ENCODE measurements around the gene TTC39B. TPM values are rescaled to one million over a fixed set of nuclear protein-coding genes. Genes with fewer than 3 reads are reported as not detected.

Gene TTC39B
- total RNA-seq, 1 donor from 2014 or later: 7.0 TPM

DNA sequence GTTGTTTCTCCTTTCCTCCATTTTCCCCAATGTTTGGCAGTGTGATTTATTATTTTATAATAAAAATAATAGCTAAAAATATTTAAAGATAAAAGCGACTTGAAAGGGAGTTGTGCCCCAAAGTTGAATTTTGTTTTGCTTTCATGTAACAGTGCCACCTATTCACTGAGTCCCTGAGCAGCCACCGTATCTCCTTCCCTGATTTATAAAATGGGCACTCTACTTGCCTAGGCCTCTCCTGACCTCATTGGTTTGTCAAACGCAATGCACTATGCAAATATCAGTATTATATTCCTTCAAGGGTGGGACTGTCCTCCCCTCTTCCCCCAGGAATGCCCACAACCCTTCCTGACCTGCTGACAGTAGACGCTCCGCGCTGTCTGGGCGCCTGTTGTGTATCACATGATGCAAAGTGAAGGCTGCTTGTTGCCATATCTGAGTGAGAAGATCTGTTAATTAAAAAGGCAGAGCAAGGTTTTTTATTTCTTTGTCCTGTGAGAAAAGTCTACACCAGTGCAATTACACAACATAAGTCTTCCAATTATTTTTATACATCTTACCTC, 81.4 kb downstream of the TTC39B start:
- no peak overlapping the region for H3K4me3 Mint-ChIP-seq (ENCODE audit: unreplicated experiment)
- no peak for FAIRE-seq
- Histone ChIP-seq H3K27me3 (ENCODE audit: insufficient read depth, low read length) (no peaks in the 10 kb centered on the region), H3K9me3 (ENCODE audit: insufficient read depth, low read depth, low read length) (no peaks in the 10 kb centered on the region), H4K20me1 (ENCODE audit: insufficient read depth, low read length) (no peaks in the 10 kb centered on the region), H3K36me3 (ENCODE audit: insufficient read depth, low read length) (no peaks in the 10 kb centered on the region), H2AFZ (ENCODE audit: low read depth, low read length) (no peak overlapping the region), H3K4me3 (ENCODE audit: insufficient read depth, low read depth, low read length) (no peak overlapping the region), H3K4me2 (ENCODE audit: low read length) (no peak overlapping the region), H3K27ac (ENCODE audit: low read depth, low read length) (no peak overlapping the region), H3K9ac (ENCODE audit: low read length) (no peak overlapping the region), H3K79me2 (ENCODE audit: insufficient read depth, low read length) (no peaks in the 10 kb centered on the region), H3K4me1 (ENCODE audit: insufficient read depth, low read length) (peaks cover 2% of the 10 kb centered on the region)
- no peak for TF ChIP-seq EZH2 (IDR thresholded peaks at IDR 0.05; ENCODE audit: insufficient read depth, low read length)
- TF ChIP-seq, protein P1, sequence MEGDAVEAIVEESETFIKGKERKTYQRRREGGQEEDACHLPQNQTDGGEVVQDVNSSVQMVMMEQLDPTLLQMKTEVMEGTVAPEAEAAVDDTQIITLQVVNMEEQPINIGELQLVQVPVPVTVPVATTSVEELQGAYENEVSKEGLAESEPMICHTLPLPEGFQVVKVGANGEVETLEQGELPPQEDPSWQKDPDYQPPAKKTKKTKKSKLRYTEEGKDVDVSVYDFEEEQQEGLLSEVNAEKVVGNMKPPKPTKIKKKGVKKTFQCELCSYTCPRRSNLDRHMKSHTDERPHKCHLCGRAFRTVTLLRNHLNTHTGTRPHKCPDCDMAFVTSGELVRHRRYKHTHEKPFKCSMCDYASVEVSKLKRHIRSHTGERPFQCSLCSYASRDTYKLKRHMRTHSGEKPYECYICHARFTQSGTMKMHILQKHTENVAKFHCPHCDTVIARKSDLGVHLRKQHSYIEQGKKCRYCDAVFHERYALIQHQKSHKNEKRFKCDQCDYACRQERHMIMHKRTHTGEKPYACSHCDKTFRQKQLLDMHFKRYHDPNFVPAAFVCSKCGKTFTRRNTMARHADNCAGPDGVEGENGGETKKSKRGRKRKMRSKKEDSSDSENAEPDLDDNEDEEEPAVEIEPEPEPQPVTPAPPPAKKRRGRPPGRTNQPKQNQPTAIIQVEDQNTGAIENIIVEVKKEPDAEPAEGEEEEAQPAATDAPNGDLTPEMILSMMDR (IDR thresholded peaks at IDR 0.05; ENCODE audit: insufficient read depth, low read depth, low read length): no peak
- H3K27ac Mint-ChIP-seq (ENCODE audit: unreplicated experiment): no peak overlapping the region
- H3K36me3 Mint-ChIP-seq (ENCODE audit: low read depth, unreplicated experiment): no peaks in the 10 kb centered on the region
- H3K9me3 Mint-ChIP-seq (ENCODE audit: unreplicated experiment): no peaks in the 10 kb centered on the region
- H3K27me3 Mint-ChIP-seq (ENCODE audit: low read depth, unreplicated experiment): no peaks in the 10 kb centered on the region
- H3K4me1 Mint-ChIP-seq (ENCODE audit: low read depth, unreplicated experiment): no peaks in the 10 kb centered on the region
- DNase-seq (ENCODE audit: low read depth): no peak

DNA sequence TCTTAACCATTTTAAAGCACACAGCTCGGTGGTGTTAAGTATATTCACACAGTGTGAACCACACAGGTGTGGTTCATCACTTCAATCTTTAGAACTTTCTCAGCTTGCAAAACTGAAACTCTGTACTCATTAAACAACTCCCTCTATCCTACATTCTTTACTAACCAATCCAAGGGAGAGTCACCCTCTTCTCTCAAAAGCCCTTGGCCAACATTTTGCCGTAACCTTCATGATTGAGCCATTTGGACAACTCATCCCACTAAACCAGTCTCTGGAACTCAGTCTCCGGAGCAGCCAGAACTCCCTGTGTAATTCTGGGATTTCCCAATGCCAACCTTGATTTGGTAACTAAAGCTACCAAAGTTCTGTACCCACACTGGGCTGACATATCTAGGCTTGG, 84.7 kb downstream of the TTC39B start:
- no peaks in the 10 kb centered on the region for H3K27me3 Mint-ChIP-seq (ENCODE audit: low read depth, unreplicated experiment)
- H3K36me3 Mint-ChIP-seq (ENCODE audit: low read depth, unreplicated experiment): no peaks in the 10 kb centered on the region
- no peak for FAIRE-seq

DNA sequence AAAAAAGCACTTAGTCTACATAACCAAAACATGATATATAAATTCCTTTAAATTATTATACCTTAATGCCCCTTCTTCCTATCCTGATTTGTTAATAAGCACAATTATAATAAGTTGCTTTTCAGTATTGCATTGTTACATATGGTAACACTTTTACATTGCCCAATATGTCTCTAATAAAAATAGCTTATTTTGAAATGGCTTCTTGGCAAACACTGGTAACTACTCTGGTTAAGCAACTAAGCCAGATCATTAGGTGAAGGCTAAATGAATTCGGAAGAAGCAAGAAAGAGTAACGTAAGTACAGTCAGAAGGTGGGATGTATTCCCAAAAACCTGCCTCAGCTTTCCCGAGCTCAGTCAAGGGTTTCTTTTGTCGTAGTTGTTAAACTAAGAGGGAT, 85.3 kb downstream of the TTC39B start:
- no peaks in the 10 kb centered on the region for H3K27me3 ChIP-seq (ENCODE audit: insufficient read depth, low read length)
- peaks cover 2% of the 10 kb centered on the region for H3K4me1 ChIP-seq (ENCODE audit: insufficient read depth, low read length)
- FAIRE-seq (no peak), DNase-seq (ENCODE audit: low read depth) (no peak)
- no peak overlapping the region for H3K4me2 ChIP-seq (ENCODE audit: low read length)
- H3K27ac Mint-ChIP-seq (ENCODE audit: unreplicated experiment): no peak overlapping the region
- H3K4me1 Mint-ChIP-seq (ENCODE audit: low read depth, unreplicated experiment): no peaks in the 10 kb centered on the region
- TF ChIP-seq, protein P1 (IDR thresholded peaks at IDR 0.05; ENCODE audit: insufficient read depth, low read depth, low read length): no peak
- no peak for TF ChIP-seq EZH2 (IDR thresholded peaks at IDR 0.05; ENCODE audit: insufficient read depth, low read length)
- no peaks in the 10 kb centered on the region for H3K36me3 Mint-ChIP-seq (ENCODE audit: low read depth, unreplicated experiment)
- no peaks in the 10 kb centered on the region for H3K9me3 Mint-ChIP-seq (ENCODE audit: unreplicated experiment)
- H3K27me3 Mint-ChIP-seq (ENCODE audit: low read depth, unreplicated experiment): no peaks in the 10 kb centered on the region
- no peak overlapping the region for H3K9ac ChIP-seq (ENCODE audit: low read length)
- H3K79me2 ChIP-seq (ENCODE audit: insufficient read depth, low read length): no peaks in the 10 kb centered on the region
- H2AFZ ChIP-seq (ENCODE audit: low read depth, low read length): no peak overlapping the region
- H3K9me3 ChIP-seq (ENCODE audit: insufficient read depth, low read depth, low read length): no peaks in the 10 kb centered on the region
- no peaks in the 10 kb centered on the region for H4K20me1 ChIP-seq (ENCODE audit: insufficient read depth, low read length)
- no peaks in the 10 kb centered on the region for H3K36me3 ChIP-seq (ENCODE audit: insufficient read depth, low read length)
- H3K27ac ChIP-seq (ENCODE audit: low read depth, low read length): no peak overlapping the region
- no peak overlapping the region for H3K4me3 Mint-ChIP-seq (ENCODE audit: unreplicated experiment)
- no peak overlapping the region for H3K4me3 ChIP-seq (ENCODE audit: insufficient read depth, low read depth, low read length)

More for the DNA sequence above, 84.7 kb downstream of the TTC39B start:
- H3K27ac ChIP-seq (ENCODE audit: low read depth, low read length): no peak overlapping the region
- H3K4me1 Mint-ChIP-seq (ENCODE audit: low read depth, unreplicated experiment): no peaks in the 10 kb centered on the region
- H3K4me2 ChIP-seq (ENCODE audit: low read length): no peak overlapping the region
- no peak overlapping the region for H3K4me3 Mint-ChIP-seq (ENCODE audit: unreplicated experiment)
- no peaks in the 10 kb centered on the region for H3K9me3 Mint-ChIP-seq (ENCODE audit: unreplicated experiment)
- no peaks in the 10 kb centered on the region for H3K79me2 ChIP-seq (ENCODE audit: insufficient read depth, low read length)
- no peak overlapping the region for H3K9ac ChIP-seq (ENCODE audit: low read length)
- no peaks in the 10 kb centered on the region for H4K20me1 ChIP-seq (ENCODE audit: insufficient read depth, low read length)
- H3K27ac Mint-ChIP-seq (ENCODE audit: unreplicated experiment): no peak overlapping the region
- H2AFZ ChIP-seq (ENCODE audit: low read depth, low read length): no peak overlapping the region
- H3K4me3 ChIP-seq (ENCODE audit: insufficient read depth, low read depth, low read length): no peak overlapping the region
- no peak for DNase-seq (ENCODE audit: low read depth)
- TF ChIP-seq, protein P1 (IDR thresholded peaks at IDR 0.05; ENCODE audit: insufficient read depth, low read depth, low read length): no peak
- TF ChIP-seq EZH2 (IDR thresholded peaks at IDR 0.05; ENCODE audit: insufficient read depth, low read length): no peak
- no peaks in the 10 kb centered on the region for H3K9me3 ChIP-seq (ENCODE audit: insufficient read depth, low read depth, low read length)
- peaks cover 2% of the 10 kb centered on the region for H3K4me1 ChIP-seq (ENCODE audit: insufficient read depth, low read length)
- H3K27me3 ChIP-seq (ENCODE audit: insufficient read depth, low read length): no peaks in the 10 kb centered on the region
- H3K36me3 ChIP-seq (ENCODE audit: insufficient read depth, low read length): no peaks in the 10 kb centered on the region
